Liver (tissue), 9 donors: ENCODE measurements around the gene ACER2. TPM values are rescaled to one million over a fixed set of nuclear protein-coding genes. Genes with fewer than 3 reads are reported as not detected.

Experiments used
- DNase-seq: peaks from one replicate; pipeline ENCODE4 v3.0.0-alpha.2; 2017; ENCODE audit warnings: low spot score
- H3K27ac ChIP-seq, 2 donors: one replicate each; pipeline ENCODE4 v1.7.0; 2013; ENCODE audit warnings: inconsistent platforms in 2 of 2, low read length in 2 of 2, control low read depth in 1 of 2, low read depth in 1 of 2, mild to moderate bottlenecking in 1 of 2
- H3K27me3 ChIP-seq, 4 donors: one replicate each; pipeline versions ENCODE4 v1.6.1 to v1.7.0; 2013; ENCODE audit warnings: low read length in 3 of 4, inconsistent platforms in 1 of 4, mild to moderate bottlenecking in 1 of 4, moderate library complexity in 1 of 4; ENCODE audit not compliant: control insufficient read depth in 4 of 4, insufficient read depth in 4 of 4
- H3K36me3 ChIP-seq, 4 donors: one replicate each; pipeline versions ENCODE4 v1.6.1 to v1.7.0; 2013; ENCODE audit warnings: low read length in 3 of 4, mild to moderate bottlenecking in 3 of 4, low read depth in 1 of 4, moderate library complexity in 1 of 4; ENCODE audit not compliant: control insufficient read depth in 4 of 4, insufficient read depth in 3 of 4
- H3K4me1 ChIP-seq, 4 donors: one replicate each; pipeline versions ENCODE4 v1.6.1 to v1.7.0; 2013; ENCODE audit warnings: low read length in 3 of 4, mild to moderate bottlenecking in 3 of 4, moderate library complexity in 1 of 4; ENCODE audit not compliant: control insufficient read depth in 4 of 4, insufficient read depth in 4 of 4
- H3K4me3 ChIP-seq, 3 donors: one replicate each; pipeline versions ENCODE4 v1.6.1 to v1.7.0; 2013; ENCODE audit warnings: low read length in 3 of 3, control low read depth in 1 of 3, low read depth in 1 of 3, mild to moderate bottlenecking in 1 of 3
- H3K9ac ChIP-seq, 2 donors: one replicate each; pipeline ENCODE4 v1.7.0; 2013; ENCODE audit warnings: low read length in 2 of 2, mild to moderate bottlenecking in 2 of 2, moderate library complexity in 2 of 2, control low read depth in 1 of 2, low read depth in 1 of 2
- H3K9me3 ChIP-seq, 4 donors: one replicate each; pipeline versions ENCODE4 v1.6.1 to v1.7.0; 2013; ENCODE audit warnings: low read length in 3 of 4; ENCODE audit not compliant: control insufficient read depth in 4 of 4
- EGR1 ChIP-seq, 2 donors: IDR thresholded peaks; 2 replicates each; pipeline ENCODE4 v1.6.1; 2016 to 2018; ENCODE audit warnings: antibody characterized with exemption in 2 of 2, low read depth in 2 of 2
- FOXA1 ChIP-seq: IDR thresholded peaks from 2 replicates; pipeline ENCODE4 v1.6.1; 2016; ENCODE audit warnings: antibody characterized with exemption
- FOXA2 ChIP-seq: IDR thresholded peaks from 2 replicates; pipeline ENCODE4 v1.6.1; 2016; ENCODE audit warnings: antibody characterized with exemption
- GABPA ChIP-seq, 2 donors: IDR thresholded peaks in 1 of 2; conservative IDR thresholded peaks in 1 of 2; 2 replicates each; pipeline ENCODE4 v1.6.1; 2016; ENCODE audit warnings: antibody characterized with exemption in 2 of 2, mild to moderate bottlenecking in 1 of 2, moderate library complexity in 1 of 2
- HNF4A ChIP-seq, 2 donors: conservative IDR thresholded peaks; 2 replicates each; pipeline ENCODE4 v1.6.1; 2016; ENCODE audit warnings: antibody characterized with exemption in 2 of 2, mild to moderate bottlenecking in 2 of 2
- HNF4G ChIP-seq: IDR thresholded peaks from 2 replicates; pipeline ENCODE4 v1.6.1; 2016; ENCODE audit warnings: antibody characterized with exemption
- JUND ChIP-seq, 2 donors: IDR thresholded peaks; 2 replicates each; pipeline ENCODE4 v1.6.1; 2016; ENCODE audit warnings: antibody characterized with exemption in 2 of 2
- NR2F2 ChIP-seq: IDR thresholded peaks from 2 replicates; pipeline ENCODE4 v1.6.1; 2016; ENCODE audit warnings: antibody characterized with exemption
- RAD21 ChIP-seq, 2 donors: IDR thresholded peaks; 2 replicates each; pipeline ENCODE4 v1.6.1; 2016; ENCODE audit warnings: antibody characterized with exemption in 2 of 2, mild to moderate bottlenecking in 2 of 2
- RXRA ChIP-seq, 2 donors: IDR thresholded peaks; 2 replicates each; pipeline ENCODE4 v1.6.1; 2017 to 2018; ENCODE audit warnings: antibody characterized with exemption in 2 of 2, mild to moderate bottlenecking in 1 of 2
- SP1 ChIP-seq: IDR thresholded peaks from 2 replicates; pipeline ENCODE4 v1.6.1; 2018; ENCODE audit warnings: antibody characterized with exemption, mild to moderate bottlenecking
- TAF1 ChIP-seq: conservative IDR thresholded peaks from 2 replicates; pipeline ENCODE4 v1.6.1; 2016; ENCODE audit warnings: antibody characterized with exemption, mild to moderate bottlenecking
- YY1 ChIP-seq: IDR thresholded peaks from 2 replicates; pipeline ENCODE4 v1.6.1; 2016; ENCODE audit warnings: antibody characterized with exemption, mild to moderate bottlenecking
- polyA plus RNA-seq, 2 donors: library from polyadenylated mRNA; stranded (reverse) in 1 of 2; unstranded in 1 of 2; fragments of 200-250 nt in 1 of 2; fragments of >200 nt in 1 of 2; fragmentation: Nextera tagmentation in 1 of 2; extraction: Ambion mirVana in 1 of 2; gene quantifications; one replicate each; pipeline versions ENCODE4 v1.2.1 to v1.2.3, GENCODE V29; 2013 to 2015
- total RNA-seq, 2 donors: library from RNA; depleted of rRNA; stranded (reverse); fragments of >200 nt; gene quantifications; one replicate each; pipeline ENCODE4 v1.2.3, GENCODE V29; 2014
- TF ChIP-seq, protein P1 (sequence below): IDR thresholded peaks from 2 replicates; pipeline ENCODE4 v1.6.1; 2016; ENCODE audit warnings: antibody characterized with exemption
- TF ChIP-seq, protein P2 (sequence below): fragments of 150-350 bp; IDR thresholded peaks from 2 replicates; pipeline ENCODE4 v1.5.1; 2017; ENCODE audit warnings: improper control_type of control experiment, low read depth, low read length; ENCODE audit not compliant: missing input control
- TF ChIP-seq, protein P3 (sequence below): IDR thresholded peaks from 2 replicates; pipeline ENCODE4 v1.6.1; 2016; ENCODE audit warnings: antibody characterized with exemption, mild to moderate bottlenecking
- TF ChIP-seq, protein P4 (sequence below): IDR thresholded peaks from 2 replicates; pipeline ENCODE4 v1.6.1; 2016; ENCODE audit warnings: antibody characterized with exemption
- TF ChIP-seq, protein P5 (sequence below): IDR thresholded peaks from 2 replicates; pipeline ENCODE4 v1.6.1; 2016; ENCODE audit warnings: antibody characterized with exemption
- donor health status: healthy.
- donor health status: healthy.
- donor health status: healthy.
- donor health status: healthy.
- donor health status: healthy.

The ACER2 gene
- total and polyA plus RNA-seq, 4 donors: 0.47 to 4.0 (median 1.9) TPM

DNA sequence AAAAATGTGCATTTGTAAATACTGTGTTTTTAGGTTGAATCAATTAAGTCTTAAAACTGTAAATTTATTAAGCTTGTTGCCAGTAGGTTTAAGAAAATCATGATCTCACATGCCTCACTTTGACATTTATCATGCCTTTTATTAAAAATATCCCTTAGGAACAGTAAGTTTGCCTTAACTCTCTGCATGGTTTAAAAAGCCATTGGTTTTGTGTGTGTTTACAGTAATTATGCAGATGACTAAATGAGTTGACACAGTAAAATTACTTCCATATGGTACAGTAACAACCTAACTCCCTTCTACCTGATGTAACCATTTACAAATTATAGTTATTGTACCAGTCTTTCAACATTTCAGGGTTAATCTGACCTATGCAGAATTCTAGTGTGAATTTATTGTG is 35.3 kb upstream of the ACER2 start:
- Histone ChIP-seq H3K9ac (no peak overlapping the region), H3K27ac (no peak overlapping the region), H3K9me3 (no peaks in the 10 kb centered on the region), H3K4me1 (peaks cover 2 to 11% (median 5%) of the 10 kb centered on the region in 4 donors), H3K27me3 (no peaks in the 10 kb centered on the region), H3K36me3 (peaks cover 10 to 60% (median 50%) of the 10 kb centered on the region in 4 donors), H3K4me3 (no peak overlapping the region)
- no peak for DNase-seq
- TF ChIP-seq HNF4G: no peak
- TF ChIP-seq SP1: no peak
- TF ChIP-seq, protein P1, sequence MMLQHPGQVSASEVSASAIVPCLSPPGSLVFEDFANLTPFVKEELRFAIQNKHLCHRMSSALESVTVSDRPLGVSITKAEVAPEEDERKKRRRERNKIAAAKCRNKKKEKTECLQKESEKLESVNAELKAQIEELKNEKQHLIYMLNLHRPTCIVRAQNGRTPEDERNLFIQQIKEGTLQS: no peak
- TF ChIP-seq, protein P2, sequence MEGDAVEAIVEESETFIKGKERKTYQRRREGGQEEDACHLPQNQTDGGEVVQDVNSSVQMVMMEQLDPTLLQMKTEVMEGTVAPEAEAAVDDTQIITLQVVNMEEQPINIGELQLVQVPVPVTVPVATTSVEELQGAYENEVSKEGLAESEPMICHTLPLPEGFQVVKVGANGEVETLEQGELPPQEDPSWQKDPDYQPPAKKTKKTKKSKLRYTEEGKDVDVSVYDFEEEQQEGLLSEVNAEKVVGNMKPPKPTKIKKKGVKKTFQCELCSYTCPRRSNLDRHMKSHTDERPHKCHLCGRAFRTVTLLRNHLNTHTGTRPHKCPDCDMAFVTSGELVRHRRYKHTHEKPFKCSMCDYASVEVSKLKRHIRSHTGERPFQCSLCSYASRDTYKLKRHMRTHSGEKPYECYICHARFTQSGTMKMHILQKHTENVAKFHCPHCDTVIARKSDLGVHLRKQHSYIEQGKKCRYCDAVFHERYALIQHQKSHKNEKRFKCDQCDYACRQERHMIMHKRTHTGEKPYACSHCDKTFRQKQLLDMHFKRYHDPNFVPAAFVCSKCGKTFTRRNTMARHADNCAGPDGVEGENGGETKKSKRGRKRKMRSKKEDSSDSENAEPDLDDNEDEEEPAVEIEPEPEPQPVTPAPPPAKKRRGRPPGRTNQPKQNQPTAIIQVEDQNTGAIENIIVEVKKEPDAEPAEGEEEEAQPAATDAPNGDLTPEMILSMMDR: no peak
- no peak for TF ChIP-seq YY1
- no peak for TF ChIP-seq NR2F2
- no peak for TF ChIP-seq FOXA1
- TF ChIP-seq, protein P3, sequence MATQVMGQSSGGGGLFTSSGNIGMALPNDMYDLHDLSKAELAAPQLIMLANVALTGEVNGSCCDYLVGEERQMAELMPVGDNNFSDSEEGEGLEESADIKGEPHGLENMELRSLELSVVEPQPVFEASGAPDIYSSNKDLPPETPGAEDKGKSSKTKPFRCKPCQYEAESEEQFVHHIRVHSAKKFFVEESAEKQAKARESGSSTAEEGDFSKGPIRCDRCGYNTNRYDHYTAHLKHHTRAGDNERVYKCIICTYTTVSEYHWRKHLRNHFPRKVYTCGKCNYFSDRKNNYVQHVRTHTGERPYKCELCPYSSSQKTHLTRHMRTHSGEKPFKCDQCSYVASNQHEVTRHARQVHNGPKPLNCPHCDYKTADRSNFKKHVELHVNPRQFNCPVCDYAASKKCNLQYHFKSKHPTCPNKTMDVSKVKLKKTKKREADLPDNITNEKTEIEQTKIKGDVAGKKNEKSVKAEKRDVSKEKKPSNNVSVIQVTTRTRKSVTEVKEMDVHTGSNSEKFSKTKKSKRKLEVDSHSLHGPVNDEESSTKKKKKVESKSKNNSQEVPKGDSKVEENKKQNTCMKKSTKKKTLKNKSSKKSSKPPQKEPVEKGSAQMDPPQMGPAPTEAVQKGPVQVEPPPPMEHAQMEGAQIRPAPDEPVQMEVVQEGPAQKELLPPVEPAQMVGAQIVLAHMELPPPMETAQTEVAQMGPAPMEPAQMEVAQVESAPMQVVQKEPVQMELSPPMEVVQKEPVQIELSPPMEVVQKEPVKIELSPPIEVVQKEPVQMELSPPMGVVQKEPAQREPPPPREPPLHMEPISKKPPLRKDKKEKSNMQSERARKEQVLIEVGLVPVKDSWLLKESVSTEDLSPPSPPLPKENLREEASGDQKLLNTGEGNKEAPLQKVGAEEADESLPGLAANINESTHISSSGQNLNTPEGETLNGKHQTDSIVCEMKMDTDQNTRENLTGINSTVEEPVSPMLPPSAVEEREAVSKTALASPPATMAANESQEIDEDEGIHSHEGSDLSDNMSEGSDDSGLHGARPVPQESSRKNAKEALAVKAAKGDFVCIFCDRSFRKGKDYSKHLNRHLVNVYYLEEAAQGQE: no peak
- no peak for TF ChIP-seq TAF1
- no peak for TF ChIP-seq GABPA (IDR thresholded peaks at IDR 0.05 in 1 of 2, conservative IDR thresholded peaks at IDR 0.05 in 1 of 2)
- TF ChIP-seq RAD21 (IDR thresholded peaks at IDR 0.05): no peak
- no peak for TF ChIP-seq FOXA2
- no peak for TF ChIP-seq EGR1 (IDR thresholded peaks at IDR 0.05; ENCODE audit: low read depth in 2 of 2)
- TF ChIP-seq RXRA (IDR thresholded peaks at IDR 0.05): no peak
- TF ChIP-seq JUND (IDR thresholded peaks at IDR 0.05): no peak
- TF ChIP-seq, protein P4, sequence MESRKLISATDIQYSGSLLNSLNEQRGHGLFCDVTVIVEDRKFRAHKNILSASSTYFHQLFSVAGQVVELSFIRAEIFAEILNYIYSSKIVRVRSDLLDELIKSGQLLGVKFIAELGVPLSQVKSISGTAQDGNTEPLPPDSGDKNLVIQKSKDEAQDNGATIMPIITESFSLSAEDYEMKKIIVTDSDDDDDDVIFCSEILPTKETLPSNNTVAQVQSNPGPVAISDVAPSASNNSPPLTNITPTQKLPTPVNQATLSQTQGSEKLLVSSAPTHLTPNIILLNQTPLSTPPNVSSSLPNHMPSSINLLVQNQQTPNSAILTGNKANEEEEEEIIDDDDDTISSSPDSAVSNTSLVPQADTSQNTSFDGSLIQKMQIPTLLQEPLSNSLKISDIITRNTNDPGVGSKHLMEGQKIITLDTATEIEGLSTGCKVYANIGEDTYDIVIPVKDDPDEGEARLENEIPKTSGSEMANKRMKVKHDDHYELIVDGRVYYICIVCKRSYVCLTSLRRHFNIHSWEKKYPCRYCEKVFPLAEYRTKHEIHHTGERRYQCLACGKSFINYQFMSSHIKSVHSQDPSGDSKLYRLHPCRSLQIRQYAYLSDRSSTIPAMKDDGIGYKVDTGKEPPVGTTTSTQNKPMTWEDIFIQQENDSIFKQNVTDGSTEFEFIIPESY: no peak
- TF ChIP-seq, protein P5, sequence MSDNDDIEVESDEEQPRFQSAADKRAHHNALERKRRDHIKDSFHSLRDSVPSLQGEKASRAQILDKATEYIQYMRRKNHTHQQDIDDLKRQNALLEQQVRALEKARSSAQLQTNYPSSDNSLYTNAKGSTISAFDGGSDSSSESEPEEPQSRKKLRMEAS: no peak
- TF ChIP-seq HNF4A (conservative IDR thresholded peaks at IDR 0.05): no peak
